Stimulated activated naive B cell treated with anti-CD40 and anti-IgM and Interleukin-4, amounts not matched to agents 10 μg/mL and 1 μg/mL and 100 μg/mL, for 72 hours (primary cell): ENCODE results near the gene SMR3A.

Experiments
- ATAC-seq, 2 donors: fragments of 150-1000 bp; cut with Tn5 transposase; replicated peaks; 2 replicates each; pipeline ENCODE4 v1.10.0; 2021; ENCODE audit warnings: moderate library complexity in 1 of 2
- DNase-seq: peaks from one replicate; pipeline ENCODE4 v3.0.0; 2021
- H3K27ac Mint-ChIP-seq: one replicate; pipeline ENCODE4 v1.8.0; 2022; ENCODE audit warnings: mild to moderate bottlenecking, mixed read lengths
- H3K27me3 Mint-ChIP-seq, 2 donors: one replicate each; pipeline ENCODE4 v1.8.0; 2022; ENCODE audit warnings: mixed read lengths in 2 of 2
- H3K36me3 Mint-ChIP-seq, 2 donors: one replicate each; pipeline ENCODE4 v1.8.0; 2022; ENCODE audit warnings: mixed read lengths in 2 of 2, mild to moderate bottlenecking in 1 of 2
- H3K4me1 Mint-ChIP-seq, 2 donors: one replicate each; pipeline ENCODE4 v1.8.0; 2022; ENCODE audit warnings: mixed read lengths in 2 of 2, mild to moderate bottlenecking in 1 of 2
- H3K4me3 Mint-ChIP-seq, 2 donors: one replicate each; pipeline ENCODE4 v1.8.0; 2022; ENCODE audit warnings: mild to moderate bottlenecking in 2 of 2, mixed read lengths in 2 of 2, moderate library complexity in 1 of 2
- H3K9me3 Mint-ChIP-seq, 2 donors: one replicate each; pipeline ENCODE4 v1.8.0; 2022; ENCODE audit warnings: mixed read lengths in 2 of 2, mild to moderate bottlenecking in 1 of 2

Gene SMR3A

DNA sequence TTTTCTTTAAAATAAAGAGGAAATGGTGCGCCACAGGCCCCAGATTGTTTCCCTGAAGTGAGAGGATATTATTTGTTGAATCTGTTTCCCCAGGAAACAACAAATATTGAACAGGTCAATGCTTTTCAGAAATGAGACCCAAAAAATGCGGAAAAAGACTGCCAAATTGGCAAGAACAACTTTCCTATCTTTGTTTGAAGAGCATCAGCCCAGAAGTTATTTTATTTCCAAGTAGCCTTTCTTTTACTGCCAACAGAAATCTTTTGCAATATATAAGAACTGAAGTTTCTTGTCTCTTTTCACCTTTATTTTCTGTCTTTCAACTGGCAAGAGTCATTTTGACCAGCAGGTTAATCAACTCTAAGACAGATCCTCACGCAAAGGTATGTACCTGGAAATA lies at the start of gene SMR3A:
Gene SMR3A (plus strand): TSS at position 301 of the 400 bp plus-strand sequence. CDS start 1,356 bp downstream, outside the sequence.
- no peak within 1 kb of the TSS for H3K27ac Mint-ChIP-seq
- H3K4me3 Mint-ChIP-seq = no peak within 1 kb of the TSS
- no peaks in the 10 kb centered on the region for H3K36me3 Mint-ChIP-seq
- no peaks in the 10 kb centered on the region for H3K9me3 Mint-ChIP-seq
- H3K4me1 Mint-ChIP-seq = no peaks in the 10 kb centered on the region
- DNase-seq = no peak
- no peak for ATAC-seq
- H3K27me3 Mint-ChIP-seq = no peaks in the 10 kb centered on the region

DNA sequence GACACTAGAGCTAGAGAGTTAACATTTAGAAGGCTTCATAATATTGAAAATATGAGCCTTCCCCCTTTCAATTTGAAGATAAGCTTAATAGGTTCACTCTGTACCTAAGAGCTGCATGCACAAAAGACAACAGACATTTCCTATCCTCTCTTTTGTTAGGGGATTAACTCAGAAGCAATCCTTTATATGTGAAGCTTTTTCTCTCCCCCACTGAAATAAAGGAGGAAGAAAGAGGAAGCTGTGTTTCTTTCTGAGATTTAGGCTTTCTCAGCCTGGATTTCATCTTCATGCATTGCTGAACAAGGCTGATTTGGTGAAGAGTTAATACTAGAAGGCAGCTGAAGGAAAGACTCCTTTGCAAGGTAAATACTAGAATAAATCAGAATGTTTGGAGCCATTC lies 46.8 kb upstream of the SMR3A start:
- no peak for ATAC-seq

DNA sequence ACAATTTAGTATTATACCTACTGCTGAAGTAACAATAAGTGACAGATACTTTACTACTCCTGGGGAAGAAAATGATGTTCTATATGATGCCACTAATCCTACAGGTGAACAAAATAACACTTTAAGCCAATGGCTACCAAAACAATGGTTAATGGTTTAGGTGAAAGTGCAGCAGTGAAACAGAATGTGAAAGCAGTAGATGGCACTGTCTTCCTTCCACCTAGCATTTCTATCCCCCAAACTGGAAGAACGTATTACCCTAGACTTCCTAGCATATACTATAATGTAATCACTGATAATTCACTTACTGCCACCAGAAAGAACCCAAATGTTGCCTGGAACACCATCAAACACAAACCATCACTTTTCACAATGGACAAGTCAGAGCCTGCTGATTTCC lies 44.6 kb upstream of the SMR3A start:
- Mint-ChIP-seq H3K27me3 (no peaks in the 10 kb centered on the region), H3K4me1 (no peaks in the 10 kb centered on the region), H3K27ac (no peak overlapping the region), H3K4me3 (no peak overlapping the region), H3K36me3 (no peaks in the 10 kb centered on the region), H3K9me3 (peaks cover 0 to 1% of the 10 kb centered on the region in 2 donors)
- DNase-seq = no peak
- no peak for ATAC-seq

More for the DNA sequence above, 46.8 kb upstream of the SMR3A start:
- Mint-ChIP-seq H3K36me3 (no peaks in the 10 kb centered on the region), H3K4me1 (no peaks in the 10 kb centered on the region), H3K9me3 (peaks cover 0 to 2% of the 10 kb centered on the region in 2 donors), H3K27ac (no peak overlapping the region), H3K4me3 (no peak overlapping the region), H3K27me3 (no peaks in the 10 kb centered on the region)
- DNase-seq = no peak

DNA sequence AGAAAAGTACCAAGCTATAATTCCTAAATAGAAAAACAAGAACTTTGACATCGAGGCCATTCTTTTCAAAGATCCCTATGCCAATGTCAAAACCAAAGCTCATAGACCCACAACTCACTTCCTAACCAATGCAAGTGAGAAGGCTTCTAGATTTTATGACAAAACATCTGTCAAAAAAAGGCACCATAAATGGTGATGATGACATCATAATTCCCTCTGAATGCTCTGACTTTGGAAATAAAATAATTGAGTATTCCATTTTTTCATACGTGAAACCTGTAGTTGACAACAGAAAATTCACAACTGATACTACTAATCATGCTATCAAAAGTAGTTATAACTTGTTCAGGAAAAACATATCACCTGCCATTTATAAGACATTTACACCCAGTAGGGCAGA lies 34.5 kb upstream of the SMR3A start:
- no peaks in the 10 kb centered on the region for H3K4me1 Mint-ChIP-seq
- ATAC-seq = no peak
- no peaks in the 10 kb centered on the region for H3K36me3 Mint-ChIP-seq
- no peak overlapping the region for H3K4me3 Mint-ChIP-seq
- H3K27me3 Mint-ChIP-seq = no peaks in the 10 kb centered on the region
- DNase-seq = no peak
- no peak overlapping the region for H3K27ac Mint-ChIP-seq
- H3K9me3 Mint-ChIP-seq = no peaks in the 10 kb centered on the region

DNA sequence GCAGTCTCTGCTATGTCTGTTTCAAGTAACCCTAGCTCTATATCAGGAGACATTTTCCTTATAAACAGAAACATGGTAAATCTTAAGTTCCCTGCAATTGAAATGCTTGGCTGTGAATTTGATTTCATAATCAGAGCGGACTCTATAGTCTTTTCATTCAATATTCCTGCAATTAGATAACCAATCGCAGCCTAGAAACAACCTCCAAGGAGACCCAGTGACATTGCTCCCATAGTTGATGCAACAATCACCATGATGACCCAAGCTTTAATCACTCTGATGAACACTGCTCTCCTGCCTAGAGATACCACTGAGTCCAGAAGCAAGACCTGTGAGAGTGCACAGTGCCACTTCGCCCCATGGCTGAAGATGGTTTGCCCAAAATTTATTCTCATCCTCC lies 25.9 kb upstream of the SMR3A start, which contains the start of gene CABS1:
Gene CABS1 (plus strand): TSS at position 301 of the 400 bp plus-strand sequence. CDS start 59 bp downstream, at position 360.
- ATAC-seq = no peak
- Mint-ChIP-seq H3K27me3 (no peaks in the 10 kb centered on the region), H3K27ac (no peak within 1 kb of the TSS), H3K4me1 (no peaks in the 10 kb centered on the region), H3K4me3 (no peak within 1 kb of the TSS), H3K36me3 (no peaks in the 10 kb centered on the region), H3K9me3 (no peaks in the 10 kb centered on the region)
- no peak for DNase-seq

DNA sequence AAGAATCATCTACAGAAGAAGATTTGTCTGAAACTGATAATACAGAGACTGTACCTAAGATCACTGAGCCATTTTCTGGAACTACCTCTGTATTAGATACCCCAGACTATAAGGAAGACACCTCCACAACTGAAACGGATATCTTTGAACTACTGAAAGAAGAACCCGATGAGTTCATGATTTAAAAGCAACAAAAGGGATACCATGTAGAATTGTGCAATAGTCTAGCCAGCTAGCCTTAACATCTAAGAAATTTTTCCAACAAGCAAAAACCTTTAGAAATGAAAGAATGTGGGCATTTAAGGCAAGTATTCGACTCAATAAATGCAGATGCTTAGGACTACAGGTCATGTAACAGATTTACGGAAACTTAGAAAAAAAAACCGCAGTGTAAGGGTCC lies 24.5 kb upstream of the SMR3A start:
- Mint-ChIP-seq H3K4me1 (no peaks in the 10 kb centered on the region), H3K36me3 (no peaks in the 10 kb centered on the region), H3K27ac (no peak overlapping the region), H3K9me3 (no peaks in the 10 kb centered on the region), H3K4me3 (no peak overlapping the region), H3K27me3 (no peaks in the 10 kb centered on the region)
- ATAC-seq (no peak), DNase-seq (no peak)

DNA sequence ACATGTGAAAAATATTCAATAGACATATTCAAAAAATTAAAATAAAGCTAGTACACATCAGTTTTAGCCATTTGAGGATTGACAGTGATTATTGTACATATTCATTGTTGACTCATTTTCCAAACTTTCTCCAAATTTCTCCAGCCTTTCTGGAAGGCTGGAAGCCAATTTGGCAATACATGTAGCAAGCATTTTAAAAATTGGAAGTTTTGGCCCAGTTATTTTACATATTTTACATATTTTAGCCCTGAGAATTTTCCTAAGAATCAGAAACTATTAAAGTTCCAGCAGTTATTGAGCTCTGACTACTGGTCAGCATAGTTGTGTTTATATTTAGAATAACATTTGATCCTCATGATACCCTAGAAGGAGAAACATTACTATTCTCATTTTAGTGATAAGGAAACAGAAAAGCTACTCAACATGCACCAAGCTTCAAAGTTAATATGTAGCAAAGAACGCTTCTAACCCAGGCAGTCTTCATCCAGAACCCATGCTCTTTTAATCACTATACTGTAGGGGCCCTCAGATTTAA lies 22.6 kb upstream of the SMR3A start:
- Mint-ChIP-seq H3K4me1 (no peaks in the 10 kb centered on the region), H3K9me3 (no peaks in the 10 kb centered on the region), H3K36me3 (no peaks in the 10 kb centered on the region), H3K27ac (no peak overlapping the region), H3K4me3 (no peak overlapping the region), H3K27me3 (no peaks in the 10 kb centered on the region)
- DNase-seq = no peak
- ATAC-seq = no peak

DNA sequence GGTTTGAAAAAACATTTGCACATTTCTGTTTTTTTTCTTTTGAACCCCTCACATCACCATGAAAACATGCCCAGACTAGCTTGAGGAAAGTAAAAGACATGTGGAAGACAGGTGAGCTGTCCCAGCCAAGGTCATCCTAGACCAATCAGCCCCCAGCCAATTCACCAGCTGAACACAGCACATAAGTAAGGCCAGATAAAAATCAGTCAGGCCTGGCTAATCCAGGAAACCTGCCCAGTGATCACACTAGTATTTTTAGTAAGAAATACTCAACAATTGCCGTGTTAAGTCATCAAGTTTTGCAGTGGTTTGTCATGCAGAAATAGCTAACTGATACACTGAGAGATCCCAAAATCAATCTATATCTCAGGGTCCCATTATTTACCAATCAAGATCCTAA lies 4.4 kb upstream of the SMR3A start:
- Mint-ChIP-seq H3K36me3 (no peaks in the 10 kb centered on the region), H3K4me3 (no peak overlapping the region), H3K27ac (no peak overlapping the region), H3K4me1 (no peaks in the 10 kb centered on the region), H3K9me3 (no peaks in the 10 kb centered on the region), H3K27me3 (no peaks in the 10 kb centered on the region)
- ATAC-seq (no peak), DNase-seq (no peak)

DNA sequence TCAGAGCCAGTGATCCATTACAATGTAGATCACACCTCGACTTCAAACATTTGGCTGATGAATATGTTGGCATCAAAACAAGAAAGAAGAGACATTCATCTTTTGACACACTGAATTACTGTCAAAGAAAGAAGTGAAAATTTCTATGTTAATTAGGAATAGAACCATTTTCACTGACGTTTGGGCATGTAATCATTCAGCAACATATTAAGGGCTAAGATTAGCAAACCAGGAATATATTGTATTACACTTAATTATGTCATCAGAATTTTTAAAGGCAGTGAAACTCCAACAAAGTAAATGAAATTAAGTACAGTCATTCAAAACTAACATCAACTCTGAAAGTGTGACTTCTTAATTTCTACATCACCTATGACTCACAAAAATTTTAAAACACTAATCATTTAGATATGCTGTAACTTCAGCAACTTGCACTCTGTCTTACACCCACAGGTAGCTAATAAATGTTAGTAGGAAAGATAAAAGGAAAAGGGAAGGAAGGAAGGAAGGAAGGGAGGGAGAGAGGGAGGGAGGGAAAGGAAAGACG lies 1.4 kb upstream of the SMR3A start:
- H3K27me3 Mint-ChIP-seq = no peaks in the 10 kb centered on the region
- H3K9me3 Mint-ChIP-seq = no peaks in the 10 kb centered on the region
- no peaks in the 10 kb centered on the region for H3K4me1 Mint-ChIP-seq
- H3K36me3 Mint-ChIP-seq = no peaks in the 10 kb centered on the region
- H3K27ac Mint-ChIP-seq = no peak overlapping the region
- ATAC-seq (no peak), DNase-seq (no peak)
- no peak overlapping the region for H3K4me3 Mint-ChIP-seq

DNA sequence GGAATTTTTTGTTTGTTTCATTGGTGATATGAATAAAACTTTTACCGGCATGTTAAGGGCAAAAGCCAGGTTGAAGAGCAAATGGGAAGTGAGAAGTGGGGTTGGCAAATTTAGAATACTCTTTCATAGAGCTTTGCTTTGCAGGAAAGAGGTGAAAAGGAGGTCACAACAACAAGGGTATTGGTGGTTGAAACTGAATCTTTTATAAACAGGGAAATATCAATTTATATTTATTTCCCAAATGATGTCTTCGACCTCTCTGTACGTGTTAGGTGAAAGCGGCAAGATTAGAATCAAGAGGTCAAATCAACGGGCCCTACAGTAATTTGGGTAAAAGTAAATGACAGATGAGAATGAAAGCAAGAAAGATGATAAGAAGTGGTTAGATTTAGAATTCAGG lies 3.4 kb downstream of the SMR3A start:
- Mint-ChIP-seq H3K4me3 (no peak overlapping the region), H3K4me1 (no peaks in the 10 kb centered on the region), H3K27me3 (no peaks in the 10 kb centered on the region), H3K27ac (no peak overlapping the region), H3K9me3 (no peaks in the 10 kb centered on the region), H3K36me3 (no peaks in the 10 kb centered on the region)
- ATAC-seq = no peak
- DNase-seq = no peak

DNA sequence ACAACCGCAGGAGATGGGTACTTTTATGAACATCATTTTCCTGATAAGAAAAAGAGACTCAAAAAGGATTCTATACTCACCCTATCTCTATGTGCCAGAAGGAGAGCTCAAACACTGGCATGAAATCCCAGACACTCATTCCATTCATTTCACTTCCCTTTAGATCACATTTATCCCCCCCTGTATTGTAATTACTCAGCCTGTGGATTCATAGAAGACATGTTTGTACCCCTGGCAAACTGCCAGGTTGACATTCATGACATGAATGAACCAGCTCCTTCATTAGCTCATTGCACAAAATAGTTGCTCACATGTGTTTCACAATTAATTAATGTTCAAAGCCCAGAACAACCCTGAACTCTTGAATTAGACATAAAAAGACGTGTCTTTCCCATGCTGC lies 4.9 kb downstream of the SMR3A start:
- H3K4me3 Mint-ChIP-seq = no peak overlapping the region
- H3K9me3 Mint-ChIP-seq = no peaks in the 10 kb centered on the region
- H3K27ac Mint-ChIP-seq = no peak overlapping the region
- no peaks in the 10 kb centered on the region for H3K4me1 Mint-ChIP-seq
- ATAC-seq (no peak), DNase-seq (no peak)
- no peaks in the 10 kb centered on the region for H3K36me3 Mint-ChIP-seq
- H3K27me3 Mint-ChIP-seq = no peaks in the 10 kb centered on the region

DNA sequence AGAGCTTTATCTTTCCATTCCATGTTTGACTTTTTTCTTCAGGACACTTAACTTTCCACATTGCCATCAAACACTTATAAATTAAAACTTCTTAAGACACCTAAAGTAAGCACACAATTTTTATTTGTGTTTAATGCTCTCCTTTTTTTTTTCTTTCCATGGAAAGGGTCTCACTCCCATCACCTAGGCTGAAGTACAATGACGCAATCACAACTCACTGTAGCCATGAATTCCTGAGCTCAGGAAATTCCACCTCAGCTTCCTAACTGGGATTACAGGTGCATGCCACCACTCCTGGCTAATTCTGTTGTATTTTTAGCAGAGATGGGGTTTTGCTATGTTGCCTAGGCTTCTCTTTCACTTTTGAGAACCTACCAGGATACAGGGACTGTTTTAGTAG lies 7.3 kb downstream of the SMR3A start:
- no peaks in the 10 kb centered on the region for H3K27me3 Mint-ChIP-seq
- H3K4me1 Mint-ChIP-seq = no peaks in the 10 kb centered on the region
- no peaks in the 10 kb centered on the region for H3K9me3 Mint-ChIP-seq
- H3K27ac Mint-ChIP-seq = no peak overlapping the region
- no peak for ATAC-seq
- no peak for DNase-seq
- no peak overlapping the region for H3K4me3 Mint-ChIP-seq
- H3K36me3 Mint-ChIP-seq = no peaks in the 10 kb centered on the region

DNA sequence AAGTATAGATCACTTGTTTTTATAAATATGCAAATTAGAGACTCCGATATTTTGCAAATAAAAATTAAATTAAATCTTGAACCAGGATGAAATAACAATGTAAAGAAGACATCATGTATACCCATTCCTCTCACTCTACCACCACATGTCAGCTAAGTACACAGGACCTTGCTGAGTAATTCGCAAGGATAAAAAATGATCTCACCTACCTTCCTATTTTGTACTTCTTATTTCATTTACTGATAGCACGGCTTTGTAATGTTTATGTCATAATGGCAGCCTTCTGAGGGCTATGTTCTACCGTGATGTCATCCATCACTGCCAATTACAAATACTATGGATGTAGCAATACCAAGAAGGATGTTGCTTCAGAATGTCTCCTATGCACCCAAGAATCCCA lies 11.4 kb downstream of the SMR3A start:
- Mint-ChIP-seq H3K27ac (no peak overlapping the region), H3K36me3 (no peaks in the 10 kb centered on the region), H3K4me1 (no peaks in the 10 kb centered on the region), H3K9me3 (peaks cover 0 to 2% of the 10 kb centered on the region in 2 donors), H3K4me3 (no peak overlapping the region), H3K27me3 (no peaks in the 10 kb centered on the region)
- DNase-seq (no peak), ATAC-seq (no peak)

DNA sequence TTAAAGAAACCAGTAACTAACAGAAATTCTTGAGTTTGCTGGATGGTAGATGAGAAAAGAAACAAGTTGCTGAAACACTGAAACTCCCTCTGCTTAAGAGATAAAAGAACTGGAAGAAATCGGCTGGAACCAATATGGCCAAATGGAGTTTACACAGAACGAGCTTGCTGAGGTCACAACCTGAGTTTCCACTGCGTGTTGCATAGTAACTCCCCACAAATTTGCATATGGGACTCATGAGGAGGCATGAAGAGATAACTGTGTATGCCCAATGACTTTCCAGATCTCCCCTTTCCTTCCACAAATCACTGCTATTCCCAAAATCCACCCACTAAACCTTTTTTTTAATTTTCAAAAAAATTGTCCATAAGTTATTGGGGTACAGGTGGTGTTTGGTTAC lies 12.2 kb downstream of the SMR3A start:
- Mint-ChIP-seq H3K4me3 (no peak overlapping the region), H3K27ac (no peak overlapping the region), H3K4me1 (no peaks in the 10 kb centered on the region), H3K36me3 (no peaks in the 10 kb centered on the region), H3K9me3 (peaks cover 0 to 2% of the 10 kb centered on the region in 2 donors), H3K27me3 (no peaks in the 10 kb centered on the region)
- DNase-seq (no peak), ATAC-seq (no peak)

DNA sequence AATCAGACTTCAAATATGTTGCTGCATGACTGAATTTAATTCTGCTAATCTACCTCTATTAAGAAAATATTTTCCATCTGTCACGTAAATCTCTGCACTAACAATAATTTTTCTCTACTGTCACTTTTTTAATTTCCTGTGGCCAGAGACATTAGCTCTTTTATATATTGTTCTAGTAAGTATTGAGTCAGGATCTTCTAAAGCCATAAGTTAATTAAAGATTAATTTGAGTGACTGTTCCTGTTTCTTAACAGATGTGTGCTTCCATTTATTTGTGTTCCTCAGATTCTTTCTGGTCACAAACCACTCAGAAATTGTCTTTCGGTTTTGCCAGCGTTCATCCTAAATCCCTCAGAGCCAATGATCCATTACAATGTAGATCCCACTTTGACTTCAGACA lies 20.0 kb downstream of the SMR3A start:
- Mint-ChIP-seq H3K27me3 (no peaks in the 10 kb centered on the region), H3K4me1 (no peaks in the 10 kb centered on the region), H3K9me3 (peaks cover 0 to 2% of the 10 kb centered on the region in 2 donors), H3K36me3 (no peaks in the 10 kb centered on the region), H3K27ac (no peak overlapping the region), H3K4me3 (no peak overlapping the region)
- no peak for ATAC-seq
- no peak for DNase-seq
